Panc1 (cell line): Measurements from ENCODE around the gene EPS8L1. TPM values are rescaled to one million over a fixed set of nuclear protein-coding genes. Genes with fewer than 3 reads are reported as not detected.

ENCODE experiments used
- ATAC-seq: fragments of 200-7000 bp; cut with Tn5 transposase; 2 replicates; pipeline ENCODE4 v1.9.1; 2020; ENCODE audit warnings: mild to moderate bottlenecking, moderate library complexity
- BruUV-seq: library from RNA; stranded (reverse); fragments of 400-500 nt; replicated peaks from 2 replicates; lab custom pipeline; 2021; lab: Mats Ljungman, UMichigan
- CTCF ChIA-PET: fragments of 300-600 bp; sonication (Branson Sonifier 250); formaldehyde crosslinking; loops from one replicate; lab custom pipeline; 2022; ENCODE audit warnings: antibody characterized with exemption; lab: Charles Lee
- POLR2A ChIA-PET: fragments of 300-600 bp; sonication (Branson Sonifier 250); formaldehyde crosslinking; loops from one replicate; lab custom pipeline; 2022; ENCODE audit warnings: antibody characterized with exemption; lab: Charles Lee
- DNase-seq: peaks from one replicate; pipeline ENCODE4 v3.0.0-alpha.2; 2010; ENCODE audit warnings: low read depth, low spot score
- H3K27ac ChIP-seq: 2 replicates; pipeline ENCODE4 v1.5.1; 2011; ENCODE audit warnings: mild to moderate bottlenecking, low read length, inconsistent platforms
- H3K27me3 ChIP-seq: fragments of 200-500 bp; sonication (Bioruptor generic); 2 replicates; pipeline ENCODE4 v1.6.0; 2014; ENCODE audit warnings: low read length, inconsistent platforms; ENCODE audit not compliant: control insufficient read depth, insufficient read depth
- H3K36me3 ChIP-seq: fragments of 200-500 bp; sonication (Bioruptor generic); 2 replicates; pipeline ENCODE4 v1.5.1; 2014; ENCODE audit warnings: inconsistent platforms, mild to moderate bottlenecking, low read length, moderate library complexity; ENCODE audit not compliant: control insufficient read depth, insufficient read depth
- H3K4me1 ChIP-seq: 2 replicates; pipeline ENCODE4 v1.5.1; 2011; ENCODE audit warnings: inconsistent platforms, mild to moderate bottlenecking, low read length, moderate library complexity; ENCODE audit not compliant: control insufficient read depth, insufficient read depth
- H3K4me3 ChIP-seq, 2 experiments: 2 replicates each; pipeline ENCODE4 v1.5.1; 2011 to 2012; ENCODE audit warnings: low read depth in 2 of 2, low read length in 2 of 2, mild to moderate bottlenecking in 2 of 2, inconsistent platforms in 1 of 2, moderate library complexity in 1 of 2
- H3K9me3 ChIP-seq: fragments of 200-500 bp; sonication (Bioruptor generic); 2 replicates; pipeline ENCODE4 v1.5.1; 2014; ENCODE audit warnings: low read depth, mild to moderate bottlenecking, inconsistent platforms, low read length, moderate library complexity; ENCODE audit not compliant: control insufficient read depth, insufficient read depth
- CTCF ChIP-seq: fragments of 450-650 bp; IDR thresholded peaks from 2 replicates; pipeline ENCODE4 v1.5.1; 2017; ENCODE audit warnings: mild to moderate bottlenecking
- POLR2AphosphoS5 ChIP-seq: IDR thresholded peaks from 2 replicates; pipeline ENCODE4 v1.6.1; 2012; ENCODE audit warnings: mild to moderate bottlenecking, low read depth, low read length, moderate library complexity
- REST ChIP-seq, 2 experiments: IDR thresholded peaks; 2 replicates each; pipeline ENCODE4 v1.6.1; 2011 to 2012; ENCODE audit warnings: low read depth in 2 of 2, control low read depth in 1 of 2, low read length in 1 of 2, mild to moderate bottlenecking in 1 of 2, moderate library complexity in 1 of 2; ENCODE audit not compliant: insufficient read depth in 1 of 2
- SIN3A ChIP-seq: IDR thresholded peaks from 2 replicates; pipeline ENCODE4 v1.6.1; 2012; ENCODE audit warnings: low read depth, mild to moderate bottlenecking, low read length, moderate library complexity, borderline replicate concordance; ENCODE audit not compliant: insufficient read depth
- TCF7L2 ChIP-seq: IDR thresholded peaks from 2 replicates; pipeline ENCODE4 v1.6.1; 2011; ENCODE audit warnings: mild to moderate bottlenecking, low read depth, low read length, inconsistent platforms
- in situ Hi-C: cut with HindIII; loops from 2 replicates; pipeline ENCODE4 v1.10.0; 2016; ENCODE audit warnings: low sequenced_read_pairs, low pct_unique_long_range_greater_than_20kb
- intact Hi-C: fragments of 100-400 bp; cut with micrococcal nuclease; formaldehyde crosslinking; loops from one replicate; pipeline ENCODE4 v1.10.0; 2022; ENCODE audit not compliant: unreplicated experiment
- total RNA-seq: library from RNA; stranded (reverse); gene quantifications from one replicate; pipeline ENCODE4 v1.2.1, GENCODE V29; 2021; ENCODE audit not compliant: unreplicated experiment

EPS8L1 gene
- total RNA-seq, 1 experiment from 2014 or later, result 11.0 TPM

- DNase-seq (peak; percentile 89), ATAC-seq (peak; percentile 96)
- in situ Hi-C loops, result no loop called here
- intact Hi-C loops, result no loop called here
- TSS peak; percentile 93 for BruUV-seq
- peaks cover 34% of the 10 kb centered on the region for H3K4me1 ChIP-seq
- ChIA-PET CTCF (no interaction called here), POLR2A (interaction anchor here (0.5 to 0.7 kb wide), 3 partner anchors 43 to 209 kb away, joined by 3 to 11 read pairs (median 4); no protein-coding TSS in a partner anchor)
- H3K27ac ChIP-seq, result peak overlapping the region; percentile 90
- H3K4me3 ChIP-seq, result peak overlapping the region; percentile 62 to 81
- H3K27me3 ChIP-seq, result no peaks in the 10 kb centered on the region
- no peak; the same call in 1 of the 2 replicates for TF ChIP-seq SIN3A
- TF ChIP-seq REST (IDR thresholded peaks at IDR 0.05; ENCODE audit: insufficient read depth in 1 of 2, low read depth in 2 of 2, low read length in 1 of 2), result peak in 1 of 2 experiments; percentile 61; a peak in 1 of 4 replicates
- TF ChIP-seq POLR2AphosphoS5, result peak; percentile 88
- H3K9me3 ChIP-seq, result no peaks in the 10 kb centered on the region
- no peaks in the 10 kb centered on the region; the same call in 1 of the 2 replicates for H3K36me3 ChIP-seq
These were observed 42.2 kb downstream of the EPS8L1 start for GRCh38 chr19:55117663-55118391.

GRCh38 chr19:55118401-55118991 is 42.8 kb downstream of the EPS8L1 start:
- no TSS peak for BruUV-seq
- in situ Hi-C loops, result no loop called here
- peak overlapping the region; percentile 90 for H3K27ac ChIP-seq
- ATAC-seq, result no peak
- H3K4me1 ChIP-seq, result peaks cover 28% of the 10 kb centered on the region
- TF ChIP-seq CTCF, result no peak
- TF ChIP-seq TCF7L2, result no peak
- no peak for TF ChIP-seq POLR2AphosphoS5
- TF ChIP-seq SIN3A, result no peak
- H3K36me3 ChIP-seq, result no peaks in the 10 kb centered on the region; the same call in 1 of the 2 replicates
- H3K9me3 ChIP-seq, result no peaks in the 10 kb centered on the region
- no peaks in the 10 kb centered on the region for H3K27me3 ChIP-seq
- CTCF ChIA-PET, result no interaction called here
- H3K4me3 ChIP-seq, result peak overlapping the region; percentile 62 to 81
- POLR2A ChIA-PET, result interaction anchor here (0.6 to 0.7 kb wide), 2 partner anchors 42 to 157 kb away, joined by 3 to 11 read pairs; no protein-coding TSS in a partner anchor
- DNase-seq, result no peak
- intact Hi-C loops, result no loop called here
